ENCODE results near the gene APBA2.

DNA sequence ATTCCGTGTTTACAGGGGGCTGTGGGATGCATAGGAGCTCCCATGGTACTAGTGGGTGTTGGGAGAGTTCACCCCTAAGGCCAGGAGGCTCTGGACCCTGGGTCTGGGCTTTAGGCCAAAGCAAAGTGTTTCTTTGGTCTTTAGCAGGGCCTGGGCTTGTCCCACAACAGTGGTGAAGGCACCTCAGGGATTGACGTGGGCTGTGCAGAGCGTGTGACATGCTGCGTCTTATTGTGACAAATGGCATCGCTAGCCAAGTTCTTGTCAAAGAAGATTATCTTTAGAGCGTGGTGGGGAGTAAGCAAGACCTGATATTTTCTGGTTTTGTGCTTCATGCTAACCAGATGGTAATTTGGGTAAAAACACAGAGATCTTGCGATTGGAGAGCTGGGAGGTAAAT, 170.1 kb downstream of the APBA2 start:
- TF ChIP-seq, protein P1, sequence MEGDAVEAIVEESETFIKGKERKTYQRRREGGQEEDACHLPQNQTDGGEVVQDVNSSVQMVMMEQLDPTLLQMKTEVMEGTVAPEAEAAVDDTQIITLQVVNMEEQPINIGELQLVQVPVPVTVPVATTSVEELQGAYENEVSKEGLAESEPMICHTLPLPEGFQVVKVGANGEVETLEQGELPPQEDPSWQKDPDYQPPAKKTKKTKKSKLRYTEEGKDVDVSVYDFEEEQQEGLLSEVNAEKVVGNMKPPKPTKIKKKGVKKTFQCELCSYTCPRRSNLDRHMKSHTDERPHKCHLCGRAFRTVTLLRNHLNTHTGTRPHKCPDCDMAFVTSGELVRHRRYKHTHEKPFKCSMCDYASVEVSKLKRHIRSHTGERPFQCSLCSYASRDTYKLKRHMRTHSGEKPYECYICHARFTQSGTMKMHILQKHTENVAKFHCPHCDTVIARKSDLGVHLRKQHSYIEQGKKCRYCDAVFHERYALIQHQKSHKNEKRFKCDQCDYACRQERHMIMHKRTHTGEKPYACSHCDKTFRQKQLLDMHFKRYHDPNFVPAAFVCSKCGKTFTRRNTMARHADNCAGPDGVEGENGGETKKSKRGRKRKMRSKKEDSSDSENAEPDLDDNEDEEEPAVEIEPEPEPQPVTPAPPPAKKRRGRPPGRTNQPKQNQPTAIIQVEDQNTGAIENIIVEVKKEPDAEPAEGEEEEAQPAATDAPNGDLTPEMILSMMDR (IDR thresholded peaks at IDR 0.05), result no peak
- no peak for TF ChIP-seq POLR2AphosphoS5 (IDR thresholded peaks at IDR 0.05)
- no peak for TF ChIP-seq EP300 (IDR thresholded peaks at IDR 0.05)
- TF ChIP-seq POLR2A (IDR thresholded peaks at IDR 0.05; ENCODE audit: low read depth), result no peak
